Measurements from ENCODE around the gene E2F6. TPM values are rescaled to one million over a fixed set of nuclear protein-coding genes. Genes with fewer than 3 reads are reported as not detected.

The E2F6 gene
- total and polyA plus RNA-seq, 2 of the 13 experiments (the other 11 are each of a cell fraction or from before 2014, with no cell fraction given): 27.3 to 36.0 TPM

DNA sequence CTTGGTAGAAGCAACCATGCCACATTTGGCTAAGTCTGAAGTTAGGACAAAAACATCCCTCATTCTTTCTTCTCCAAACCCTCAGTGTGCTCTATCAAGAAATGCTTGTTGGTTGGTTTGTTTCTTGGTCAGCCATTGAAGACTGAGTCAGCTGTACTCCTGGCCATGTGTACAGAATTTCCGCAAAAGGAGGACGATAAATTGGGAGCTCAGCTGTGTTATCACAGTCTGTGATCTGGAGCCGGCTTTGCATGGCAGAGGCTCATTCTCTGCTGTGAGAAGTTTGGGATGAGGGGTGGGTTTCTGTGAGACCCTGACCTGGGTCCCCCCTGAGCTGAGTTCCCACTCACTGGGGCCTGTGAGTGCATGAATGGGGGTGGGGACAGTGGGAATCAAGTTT, 26.3 kb upstream of the E2F6 start:
- Histone ChIP-seq H3K4me1 (ENCODE audit: insufficient read depth, low read length) (peaks cover 94% of the 10 kb centered on the region), H3K27ac (ENCODE audit: extremely low read length, insufficient read depth, low read length) (peak overlapping the region; percentile 23), H3K27me3 (ENCODE audit: control insufficient read depth in 1 of 2, insufficient read depth in 2 of 2, low read length in 2 of 2) (no peaks in the 10 kb centered on the region), H2AFZ (ENCODE audit: low read length) (no peak overlapping the region), H3K4me2 (ENCODE audit: low read depth, low read length) (no peak overlapping the region), H3K4me3 (replicated peaks in 1 of 3; ENCODE audit: insufficient read depth in 1 of 3, low read depth in 2 of 3, low read length in 3 of 3) (no peak overlapping the region), H4K20me1 (ENCODE audit: insufficient read depth, low read length) (no peaks in the 10 kb centered on the region), H3K36me3 (replicated peaks in 1 of 2; ENCODE audit: control insufficient read depth in 1 of 2, insufficient read depth in 2 of 2, low read length in 2 of 2) (peaks cover 4% of the 10 kb centered on the region in 2 experiments; a peak in 4 of 5 replicates), H3K79me2 (ENCODE audit: insufficient read depth, low read length) (peaks cover 97% of the 10 kb centered on the region), H3K9ac (ENCODE audit: insufficient read depth, low read depth, low read length) (no peak overlapping the region), H3K9me3 (ENCODE audit: low read length) (no peaks in the 10 kb centered on the region)
- no peak for TF ChIP-seq CAMTA2 (CRISPR knock-in tag; IDR thresholded peaks at IDR 0.05; ENCODE audit: borderline replicate concordance)
- no peak for TF ChIP-seq FOXJ3 (CRISPR knock-in tag; IDR thresholded peaks at IDR 0.05; ENCODE audit: borderline replicate concordance)
- TF ChIP-seq CREM (IDR thresholded peaks at IDR 0.05): no peak
- TF ChIP-seq CREM (CRISPR knock-in tag; IDR thresholded peaks at IDR 0.05): no peak
- TF ChIP-seq ZMYM4 (CRISPR knock-in tag; IDR thresholded peaks at IDR 0.05): 0 out of 2 replicates have a peak, but pooled peaks have one; percentile 4
- no peak for TF ChIP-seq EP300 (IDR thresholded peaks at IDR 0.05; ENCODE audit: low read depth in 2 of 2, low read length in 2 of 2)
- no peak for TF ChIP-seq EP300 (CRISPR knock-in tag; IDR thresholded peaks at IDR 0.05; ENCODE audit: borderline replicate concordance)
- TF ChIP-seq ZNF781 (CRISPR knock-in tag; IDR thresholded peaks at IDR 0.05; ENCODE audit: borderline replicate concordance, not compliant biosample characterization): peak; percentile 66
- no peak for TF ChIP-seq ISX (CRISPR knock-in tag; conservative IDR thresholded peaks at IDR 0.05)
- TF ChIP-seq ZBTB38 (CRISPR knock-in tag; IDR thresholded peaks at IDR 0.05): 0 out of 2 replicates have a peak, but pooled peaks have one; percentile 9
- ATAC-seq (no peak), FAIRE-seq (no peak), DNase-seq (ENCODE audit: low spot score) (no peak)
- ChIA-PET CTCF (ENCODE audit: low intra/inter-chr PET ratio, low total read pairs) (no interaction called here), POLR2A (interaction anchor here (3.0 kb wide), 1 partner anchor 14 kb away, joined by 21 read pairs; no protein-coding TSS in a partner anchor)
- in situ Hi-C loops (cut with HindIII; ENCODE audit: extremely low pct_ligation_motif_present, low pct_unique_long_range_greater_than_20kb) (no loop called here), intact Hi-C loops (cut with micrococcal nuclease; ENCODE audit: unreplicated experiment) (no loop called here)
- no TSS peak for BruUV-seq (replicated peaks)
- WGBS (ENCODE audit: low lambda C conversion rate): 97% methylated on average over 3 of the region's 3 CpGs

All from HepG2 (cell line).